ENCODE measurements around the gene OR1N1. TPM values are rescaled to one million over a fixed set of nuclear protein-coding genes. Genes with fewer than 3 reads are reported as not detected.
"Not testable (repeated sequence)": the region's sequence is repeated elsewhere in the genome, so short reads cannot be mapped to it uniquely, and the experiment has no call there.

Gene OR1N1
- not detected for polyA plus RNA-seq (2013, experiment 1 of 2; ENCODE audit: insufficient read length)
- not detected for polyA plus RNA-seq (2013, experiment 2 of 2; ENCODE audit: insufficient read length)

GRCh38 chr9:122527193-122527592 lies at the start of gene OR1N1:
Gene OR1N1, minus strand, starts transcription at chr9:122527293. Its CDS starts 0 bp downstream, at chr9:122527293.
- DNase-seq = no peak

DNA sequence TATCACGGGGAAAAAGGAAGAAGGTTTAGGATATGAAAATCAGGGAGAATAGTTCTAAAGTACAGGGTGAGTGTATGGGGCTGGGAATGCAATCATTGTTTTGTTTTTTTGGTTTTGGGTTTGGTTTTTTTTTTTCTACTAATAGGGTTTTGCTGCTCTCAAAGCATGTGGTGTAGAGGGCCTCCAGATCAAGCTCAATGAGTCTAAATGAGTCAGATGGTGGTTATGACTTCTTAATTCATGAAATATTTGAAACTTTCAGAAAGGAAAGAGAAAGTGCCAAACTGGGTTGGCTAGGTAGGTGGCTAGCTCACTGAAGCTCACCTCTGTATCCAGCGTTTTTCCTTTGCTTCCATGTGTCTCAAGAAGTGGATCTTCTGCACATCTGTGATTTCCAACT lies 45.4 kb upstream of the OR1N1 start:
- DNase-seq = no peak

DNA sequence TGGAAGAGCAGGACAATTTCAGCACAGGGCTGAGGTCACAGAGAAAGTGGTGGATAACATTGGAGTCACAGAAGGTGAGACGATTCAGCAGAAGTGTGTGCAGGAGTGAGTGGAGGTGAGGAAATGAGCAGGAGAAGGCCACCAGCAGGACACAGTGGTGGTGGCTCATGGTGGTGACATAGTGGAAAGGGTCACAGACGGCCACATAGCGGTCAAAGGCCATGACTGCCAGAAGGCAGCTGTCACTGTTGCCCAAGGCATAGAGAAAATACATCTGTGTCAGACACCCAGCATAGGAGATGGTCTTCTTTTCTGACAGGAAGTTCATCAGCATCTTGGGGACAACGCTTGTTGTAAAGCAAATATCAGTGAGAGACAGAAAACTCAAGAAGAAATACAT lies 40.8 kb upstream of the OR1N1 start:
- DNase-seq = no peak

- DNase-seq = no peak
Observed at GRCh38 chr9:122562134-122562760, 35.2 kb upstream of the OR1N1 start.

GRCh38 chr9:122561446-122561845 lies 34.4 kb upstream of the OR1N1 start:
- DNase-seq = no peak

- no peak for DNase-seq
Observed at GRCh38 chr9:122552812-122553211, 25.7 kb upstream of the OR1N1 start, which contains the start of gene OR1N2. Gene OR1N2, plus strand, starts transcription at chr9:122553112. Its CDS starts 100 bp downstream, at chr9:122553212.

- DNase-seq = no peak
Observed at GRCh38 chr9:122551371-122551770, 24.3 kb upstream of the OR1N1 start.

DNA sequence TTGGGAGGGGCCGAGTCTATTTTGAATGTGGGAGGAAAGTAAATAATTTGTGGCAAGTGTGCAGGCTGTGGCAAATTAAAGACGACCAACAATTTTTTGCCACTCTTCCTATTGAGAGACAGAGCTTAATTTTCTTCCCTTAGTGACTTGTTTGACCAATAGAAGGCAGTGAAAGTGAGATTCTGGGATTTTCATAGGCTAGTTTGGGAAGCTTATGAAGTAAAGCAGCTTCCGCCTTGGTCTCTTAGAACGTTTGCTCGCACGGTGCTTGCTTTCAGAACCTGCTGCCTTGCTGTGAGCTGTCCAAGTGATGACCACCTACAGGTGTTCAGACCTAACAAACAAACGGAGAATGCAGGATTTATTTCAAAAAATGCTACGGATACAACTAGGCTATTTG lies 19.1 kb upstream of the OR1N1 start:
- DNase-seq = no peak

DNA sequence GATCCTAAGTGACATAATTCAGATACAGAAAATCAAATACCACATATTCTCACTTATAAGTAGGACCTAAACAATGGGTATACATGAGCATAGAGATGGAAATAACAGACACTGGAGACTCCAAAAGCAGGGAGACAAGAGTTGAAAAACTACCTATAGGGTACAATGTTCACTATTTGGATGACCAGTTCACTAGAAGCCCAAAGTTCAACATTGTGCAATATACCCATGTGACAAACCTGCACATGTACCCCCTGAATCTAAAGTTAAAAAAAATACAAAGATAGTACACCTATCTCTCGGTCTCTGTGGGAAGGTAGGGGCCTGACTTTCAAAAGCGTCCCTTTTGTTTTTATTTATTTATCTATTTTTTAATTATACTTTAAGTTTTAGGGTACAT lies 11.7 kb upstream of the OR1N1 start:
- no peak for DNase-seq

DNA sequence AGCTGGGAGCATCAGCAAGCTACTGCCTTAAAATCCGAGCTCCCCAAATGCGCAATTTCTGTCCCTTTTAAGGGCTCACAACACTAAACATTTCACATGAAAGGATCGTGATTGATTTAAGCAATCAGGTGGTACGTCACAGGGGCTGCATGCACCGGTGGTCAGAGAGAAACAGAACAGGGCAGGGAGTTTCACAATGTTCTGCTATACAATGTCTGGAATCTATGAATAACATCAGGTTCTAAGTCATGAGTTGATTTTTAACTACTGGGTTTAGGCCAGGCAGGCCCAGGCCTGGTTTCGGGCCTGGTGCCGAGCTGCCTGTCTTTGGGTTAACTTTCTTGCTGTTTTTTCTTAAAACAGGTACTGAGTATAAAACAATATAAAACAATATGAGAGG lies 10.0 kb upstream of the OR1N1 start:
- DNase-seq = not testable (repeated sequence)

GRCh38 chr9:122536134-122536533 lies 9.0 kb upstream of the OR1N1 start:
- no peak for DNase-seq

DNA sequence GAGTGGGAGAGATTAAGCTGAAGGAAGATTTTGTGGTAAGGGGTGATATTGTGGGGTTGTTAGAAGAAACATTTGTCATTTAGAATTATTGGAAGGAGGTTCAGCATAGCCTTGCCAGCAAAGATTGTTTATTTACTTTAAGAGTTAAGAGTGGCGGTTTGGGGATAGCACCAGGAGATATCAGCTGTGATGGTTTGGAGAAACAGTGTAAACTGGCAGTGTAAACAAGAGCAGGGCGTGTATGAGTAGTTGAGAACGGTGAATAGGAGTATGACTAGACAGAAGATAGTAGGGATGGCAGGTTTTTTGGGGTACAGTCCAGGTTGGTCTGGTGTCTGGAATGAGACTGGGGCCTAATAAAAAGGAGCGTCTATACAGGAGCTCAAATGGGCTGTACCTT lies 4.1 kb upstream of the OR1N1 start:
- DNase-seq = not testable (repeated sequence)

DNA sequence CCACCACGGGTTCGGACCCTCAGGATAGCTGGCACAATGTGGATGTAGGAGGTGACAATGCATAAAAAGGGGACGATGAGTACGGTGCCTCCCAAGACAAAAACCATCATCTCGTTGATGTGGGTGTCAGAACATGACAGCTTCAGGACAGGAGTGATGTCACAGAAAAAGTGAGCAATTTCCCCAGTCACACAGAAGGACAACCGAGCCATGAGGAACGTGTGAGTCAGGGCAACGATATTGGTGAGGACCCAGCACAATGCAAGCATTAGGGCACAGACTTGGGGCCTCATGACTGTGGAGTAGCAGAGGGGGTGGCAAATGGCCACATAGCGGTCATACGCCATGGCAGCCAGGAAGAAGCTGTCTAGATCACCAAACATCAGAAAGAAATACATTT lies 491 bp downstream of the OR1N1 start:
- DNase-seq = no peak

- no peak for DNase-seq
Observed at GRCh38 chr9:122519376-122519775, 7.7 kb downstream of the OR1N1 start.

- no peak for DNase-seq
Observed at GRCh38 chr9:122518841-122519240, 8.3 kb downstream of the OR1N1 start, which contains the start of gene OR1J4. Gene OR1J4, plus strand, starts transcription at chr9:122519141. Its CDS starts 0 bp downstream, at chr9:122519141.

GRCh38 chr9:122518226-122518625 lies 8.9 kb downstream of the OR1N1 start:
- no peak for DNase-seq

DNA sequence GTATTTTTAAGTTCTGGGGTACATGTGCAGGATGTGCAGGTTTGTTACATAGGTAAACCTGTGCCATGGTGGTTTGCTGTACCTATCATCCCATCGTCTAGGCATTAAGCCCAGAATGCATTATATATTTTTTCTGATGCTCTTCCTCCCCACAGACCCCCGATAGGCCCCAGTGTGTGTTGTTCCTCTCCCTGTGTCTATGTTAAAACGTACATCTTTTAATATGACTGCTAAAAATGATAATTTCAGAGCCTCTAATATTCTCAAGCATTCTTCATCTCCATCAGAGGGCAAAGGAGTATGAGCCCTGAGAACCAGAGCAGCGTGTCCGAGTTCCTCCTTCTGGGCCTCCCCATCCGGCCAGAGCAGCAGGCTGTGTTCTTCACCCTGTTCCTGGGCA lies 16.6 kb downstream of the OR1N1 start, which contains the start of gene OR1J2:
OR1J2 (plus strand) TSS at position 301 of the 400 bp plus-strand sequence; CDS start at position 301, 0 bp downstream.
- DNase-seq = no peak

DNA sequence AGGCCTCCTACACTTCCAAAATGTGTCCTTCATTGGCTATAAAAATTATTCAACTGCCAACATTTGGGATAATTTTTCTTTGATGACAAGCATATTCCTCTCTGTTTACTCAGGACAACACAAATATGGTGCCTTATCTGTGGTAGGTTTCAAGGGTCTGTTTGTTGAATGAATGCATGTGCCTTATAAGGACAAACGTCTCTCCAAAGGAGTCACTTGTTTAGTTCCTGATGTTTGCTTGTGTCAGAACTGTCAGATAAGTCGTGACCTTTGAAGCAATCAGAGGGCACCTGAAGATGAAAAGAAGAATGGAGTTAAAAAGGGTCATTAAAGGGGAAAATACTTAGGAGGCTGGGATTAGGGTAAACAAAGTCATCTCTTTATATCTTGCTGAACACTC lies 20.1 kb downstream of the OR1N1 start:
- no peak for DNase-seq

- peak; percentile 3 for DNase-seq
Observed at GRCh38 chr9:122498883-122499288, 28.2 kb downstream of the OR1N1 start.

- no peak for DNase-seq
Observed at GRCh38 chr9:122479062-122479461, 48.0 kb downstream of the OR1N1 start.

DNA sequence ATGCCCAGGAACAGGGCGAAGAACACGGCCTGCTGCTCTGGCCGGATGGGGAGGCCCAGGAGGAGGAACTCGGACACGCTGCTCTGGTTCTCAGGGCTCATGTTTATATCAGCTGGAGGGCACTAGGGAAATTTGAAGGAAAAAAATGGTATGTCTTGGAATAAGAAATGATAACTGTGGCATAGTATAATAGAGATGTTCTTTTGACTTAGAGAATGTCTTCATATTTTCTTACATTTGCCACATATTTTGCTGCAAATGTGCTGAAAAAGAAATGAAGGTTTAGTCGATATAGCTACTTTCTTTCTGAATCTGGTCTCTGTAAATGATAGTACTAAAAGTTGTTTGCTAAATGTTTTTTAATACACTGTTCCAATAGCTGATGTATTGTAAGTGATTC lies 49.3 kb downstream of the OR1N1 start, which contains the start of gene OR1J1:
OR1J1 (minus strand) TSS at position 101 of the 400 bp plus-strand sequence; CDS start at position 101, 0 bp downstream.
- DNase-seq = no peak

DNA sequence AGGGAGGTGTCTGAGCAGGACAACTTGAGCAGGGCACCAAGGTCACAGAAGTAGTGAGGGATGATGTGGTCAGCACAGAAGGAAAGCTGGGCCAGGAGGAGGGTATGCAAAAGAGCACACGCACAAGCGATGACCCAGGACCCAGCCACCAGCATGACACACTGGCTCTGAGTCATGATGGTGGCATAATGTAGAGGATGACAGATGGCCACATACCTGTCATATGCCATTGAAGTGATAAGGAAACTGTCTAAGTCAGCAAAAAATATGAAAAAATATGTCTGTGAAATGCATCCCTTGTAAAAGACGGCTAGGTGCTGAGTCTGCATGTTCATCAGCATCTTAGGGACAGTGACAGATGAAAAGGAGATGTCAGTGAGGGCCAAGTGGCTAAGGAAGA lies 49.7 kb downstream of the OR1N1 start:
- no peak for DNase-seq

All from fibroblast of skin of abdomen (primary cell).